ENCODE measurements around the gene C1orf232. TPM values are rescaled to one million over a fixed set of nuclear protein-coding genes. Genes with fewer than 3 reads are reported as not detected.

The C1orf232 gene
- total RNA-seq, 1 experiment from 2014 or later, result not detected

DNA sequence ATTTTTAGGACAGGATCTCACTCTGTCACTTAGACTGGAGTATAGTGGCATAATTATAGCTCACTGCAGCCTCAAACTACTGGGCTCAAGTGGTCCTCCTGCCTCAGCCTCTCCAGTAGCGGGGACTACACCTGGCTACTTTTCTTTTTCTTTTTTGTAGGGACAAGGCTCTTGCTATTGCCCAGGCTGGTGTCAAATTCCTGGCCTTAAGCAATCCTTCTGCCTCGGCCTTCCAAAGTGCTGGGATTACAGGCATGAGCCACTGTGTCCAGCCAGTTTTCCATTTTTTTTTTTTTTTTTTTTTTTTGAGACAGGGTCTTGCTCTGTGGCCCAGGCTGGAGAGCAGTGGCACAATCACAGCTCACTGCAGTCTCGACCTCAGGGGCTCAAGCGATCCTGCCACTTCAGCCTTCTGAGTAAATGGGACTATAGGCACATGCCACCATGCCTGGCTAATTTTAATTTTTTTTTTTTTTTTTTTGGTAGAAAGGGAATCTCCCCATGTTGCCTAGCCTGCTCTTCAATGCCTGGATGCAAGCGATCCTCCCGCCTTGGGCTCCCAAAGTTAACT, 44.7 kb upstream of the C1orf232 start:
- no peak overlapping the region for H3K9ac ChIP-seq (ENCODE audit: low read length)
- H3K27ac ChIP-seq (ENCODE audit: low read length), result no peak overlapping the region
- intact Hi-C loops (cut with micrococcal nuclease), result no loop called here
- no peak for DNase-seq
- CTCF ChIA-PET, result interaction anchor here (0.7 kb wide), 1 partner anchor 772 kb away, joined by 7 read pairs; no protein-coding TSS in a partner anchor
- no peak for TF ChIP-seq EZH2phosphoT487 (IDR thresholded peaks at IDR 0.05; ENCODE audit: borderline replicate concordance, low read length)
- ATAC-seq, result no peak
- H3K9me2 ChIP-seq (replicated peaks; ENCODE audit: low read length), result no peaks in the 10 kb centered on the region
- H2AFZ ChIP-seq (ENCODE audit: low read length), result no peak overlapping the region
- H3K4me3 ChIP-seq (ENCODE audit: low read length), result no peak overlapping the region
- no peaks in the 10 kb centered on the region for H3F3A ChIP-seq (ENCODE audit: low read length, unreplicated experiment)
- H3K4me1 ChIP-seq (ENCODE audit: insufficient read depth, low read length), result no peaks in the 10 kb centered on the region
- no peaks in the 10 kb centered on the region for H3K9me3 ChIP-seq (ENCODE audit: low read length)
- no peaks in the 10 kb centered on the region for H3K27me3 ChIP-seq (ENCODE audit: low read length)
- no peaks in the 10 kb centered on the region for H3K79me2 ChIP-seq (ENCODE audit: low read length)
- no peaks in the 10 kb centered on the region for H4K20me1 ChIP-seq (ENCODE audit: low read length)
- BruUV-seq (replicated peaks), result no TSS peak
- no peak overlapping the region for H3K4me2 ChIP-seq (ENCODE audit: low read length)
- no peaks in the 10 kb centered on the region for H3K36me3 ChIP-seq (ENCODE audit: low read depth, low read length)
- POLR2A ChIA-PET (ENCODE audit: unreplicated experiment), result no interaction called here

DNA sequence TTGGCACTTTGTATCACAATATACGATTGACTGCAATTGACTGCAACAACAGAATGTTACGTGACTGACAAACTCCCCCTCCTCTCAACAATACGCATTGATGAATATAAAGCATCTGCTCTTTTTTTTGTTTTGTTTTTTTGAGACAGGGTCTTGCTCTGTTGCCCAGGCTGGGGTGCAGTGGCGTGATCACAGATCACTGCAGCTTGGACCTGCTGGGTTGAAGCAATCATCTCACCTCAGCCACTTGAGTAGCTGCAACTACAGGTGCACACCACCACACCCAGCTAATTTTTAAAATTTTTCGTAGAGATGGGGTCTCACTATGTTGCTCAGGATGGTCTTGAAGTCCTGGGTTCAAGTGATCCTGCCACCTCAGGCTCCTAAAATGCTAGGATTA, 44.0 kb upstream of the C1orf232 start:
- Histone ChIP-seq H3K27me3 (ENCODE audit: low read length) (no peaks in the 10 kb centered on the region), H3K4me2 (ENCODE audit: low read length) (no peak overlapping the region), H3F3A (ENCODE audit: low read length, unreplicated experiment) (no peaks in the 10 kb centered on the region), H2AFZ (ENCODE audit: low read length) (no peak overlapping the region), H3K4me1 (ENCODE audit: insufficient read depth, low read length) (no peaks in the 10 kb centered on the region), H3K27ac (ENCODE audit: low read length) (no peak overlapping the region), H3K9me3 (ENCODE audit: low read length) (no peaks in the 10 kb centered on the region), H3K36me3 (ENCODE audit: low read depth, low read length) (no peaks in the 10 kb centered on the region), H3K4me3 (ENCODE audit: low read length) (no peak overlapping the region), H3K9ac (ENCODE audit: low read length) (no peak overlapping the region), H3K9me2 (replicated peaks; ENCODE audit: low read length) (no peaks in the 10 kb centered on the region), H4K20me1 (ENCODE audit: low read length) (no peaks in the 10 kb centered on the region), H3K79me2 (ENCODE audit: low read length) (no peaks in the 10 kb centered on the region)
- no peak for DNase-seq
- no peak for ATAC-seq
- no TSS peak for BruUV-seq (replicated peaks)
- intact Hi-C loops (cut with micrococcal nuclease), result no loop called here
- CTCF ChIA-PET, result no interaction called here
- POLR2A ChIA-PET (ENCODE audit: unreplicated experiment), result no interaction called here
- TF ChIP-seq EZH2phosphoT487 (IDR thresholded peaks at IDR 0.05; ENCODE audit: borderline replicate concordance, low read length) (no peak), EZH2 (IDR thresholded peaks at IDR 0.05; ENCODE audit: low read length, unreplicated experiment) (no peak), CTCF (conservative IDR thresholded peaks at IDR 0.05; ENCODE audit: low read depth, low read length) (no peak)

DNA sequence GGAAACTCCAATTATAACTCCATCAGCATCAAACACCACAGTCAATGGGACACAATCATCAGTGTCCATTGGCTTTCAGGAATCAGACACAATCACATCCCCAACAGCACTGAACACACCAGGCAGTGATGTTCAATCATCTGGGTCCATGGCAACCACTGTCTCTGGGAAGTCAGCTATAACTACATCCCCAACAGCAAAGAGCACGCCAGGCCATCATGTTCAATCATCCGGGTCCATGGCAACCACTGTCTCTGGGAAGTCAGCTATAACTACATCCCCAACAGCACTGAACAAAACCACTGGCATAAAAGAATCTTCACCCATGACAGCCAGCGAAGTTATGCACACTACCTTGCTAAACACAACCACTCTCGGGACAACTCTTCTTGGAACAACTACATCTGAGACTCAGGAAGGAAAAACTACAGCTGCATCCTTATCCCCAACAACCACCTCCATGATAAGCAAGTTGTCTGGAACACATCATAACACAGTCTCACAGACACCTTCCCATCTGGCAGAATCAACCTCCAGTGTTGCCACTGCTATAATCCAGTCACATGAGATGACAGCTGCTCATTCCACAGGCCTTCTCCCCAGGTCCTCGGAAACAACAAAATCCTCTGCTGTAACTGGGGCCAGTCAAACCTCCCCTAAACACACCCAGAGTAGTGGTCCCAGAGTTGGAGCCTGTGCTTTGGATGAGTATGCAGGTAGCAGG, 41.5 kb upstream of the C1orf232 start:
- Histone ChIP-seq H3F3A (ENCODE audit: low read length, unreplicated experiment) (no peaks in the 10 kb centered on the region), H3K9me3 (ENCODE audit: low read length) (no peaks in the 10 kb centered on the region), H2AFZ (ENCODE audit: low read length) (no peak overlapping the region), H3K4me2 (ENCODE audit: low read length) (no peak overlapping the region), H3K36me3 (ENCODE audit: low read depth, low read length) (no peaks in the 10 kb centered on the region), H3K27me3 (ENCODE audit: low read length) (no peaks in the 10 kb centered on the region), H3K9ac (ENCODE audit: low read length) (no peak overlapping the region), H3K4me3 (ENCODE audit: low read length) (no peak overlapping the region), H4K20me1 (ENCODE audit: low read length) (no peaks in the 10 kb centered on the region), H3K27ac (ENCODE audit: low read length) (no peak overlapping the region), H3K4me1 (ENCODE audit: insufficient read depth, low read length) (no peaks in the 10 kb centered on the region), H3K79me2 (ENCODE audit: low read length) (no peaks in the 10 kb centered on the region), H3K9me2 (replicated peaks; ENCODE audit: low read length) (no peaks in the 10 kb centered on the region)
- ATAC-seq (no peak), DNase-seq (no peak)
- BruUV-seq (replicated peaks), result no TSS peak
- intact Hi-C loops (cut with micrococcal nuclease), result no loop called here
- POLR2A ChIA-PET (ENCODE audit: unreplicated experiment), result no interaction called here
- no peak for TF ChIP-seq CTCF (conservative IDR thresholded peaks at IDR 0.05; ENCODE audit: low read depth, low read length)
- no peak for TF ChIP-seq EZH2phosphoT487 (IDR thresholded peaks at IDR 0.05; ENCODE audit: borderline replicate concordance, low read length)
- TF ChIP-seq EZH2 (IDR thresholded peaks at IDR 0.05; ENCODE audit: low read length, unreplicated experiment), result no peak
- CTCF ChIA-PET, result interaction anchor here (0.8 to 1.4 kb wide), 2 partner anchors 24 to 136 kb away, joined by 13 to 14 read pairs; partner anchors contain the start of gene CEP85

All from PC-3 (cell line).